Measurements from ENCODE around the gene PLCG2.

The PLCG2 gene

GRCh38 chr16:81882559-81882958 lies 103.5 kb downstream of the PLCG2 start:
- DNase-seq (ENCODE audit: low read depth in 1 of 2, low spot score in 1 of 2), result no peak
- Histone ChIP-seq H3K4me3 (replicated peaks; ENCODE audit: insufficient read depth, low read length) (no peak overlapping the region), H3K27me3 (ENCODE audit: insufficient read depth, poor library complexity, severe bottlenecking) (no peaks in the 10 kb centered on the region), H3K27ac (replicated peaks) (no peak overlapping the region)
- TF ChIP-seq CTCF (IDR thresholded peaks at IDR 0.05; ENCODE audit: insufficient read depth, low read length) (no peak), GABPA (IDR thresholded peaks at IDR 0.05; ENCODE audit: low read depth) (no peak), SPI1 (IDR thresholded peaks at IDR 0.05; ENCODE audit: borderline replicate concordance, low read depth) (no peak), POLR2AphosphoS5 (IDR thresholded peaks at IDR 0.05; ENCODE audit: low read depth) (no peak), REST (IDR thresholded peaks at IDR 0.05; ENCODE audit: insufficient replicate concordance, low read depth) (no peak)

- H3K4me3 ChIP-seq (replicated peaks; ENCODE audit: insufficient read depth, low read length), result no peak overlapping the region
- DNase-seq (ENCODE audit: low read depth in 1 of 2, low spot score in 1 of 2), result no peak
- H3K27me3 ChIP-seq (ENCODE audit: insufficient read depth, poor library complexity, severe bottlenecking), result no peaks in the 10 kb centered on the region
- H3K27ac ChIP-seq (replicated peaks), result no peak overlapping the region
- no peak for TF ChIP-seq CTCF (IDR thresholded peaks at IDR 0.05; ENCODE audit: insufficient read depth, low read length)
- no peak for TF ChIP-seq SPI1 (IDR thresholded peaks at IDR 0.05; ENCODE audit: borderline replicate concordance, low read depth)
- no peak for TF ChIP-seq POLR2AphosphoS5 (IDR thresholded peaks at IDR 0.05; ENCODE audit: low read depth)
- no peak for TF ChIP-seq GABPA (IDR thresholded peaks at IDR 0.05; ENCODE audit: low read depth)
- TF ChIP-seq REST (IDR thresholded peaks at IDR 0.05; ENCODE audit: insufficient replicate concordance, low read depth), result no peak
Observed at GRCh38 chr16:81883235-81883634, 104.1 kb downstream of the PLCG2 start.

GRCh38 chr16:81885976-81886586 lies 107.0 kb downstream of the PLCG2 start:
- peak in 1 of 2 experiments; percentile 42 for DNase-seq (ENCODE audit: low read depth in 1 of 2, low spot score in 1 of 2)
- peak; percentile 47 for TF ChIP-seq CTCF (IDR thresholded peaks at IDR 0.05; ENCODE audit: insufficient read depth, low read length)
- TF ChIP-seq GABPA (IDR thresholded peaks at IDR 0.05; ENCODE audit: low read depth), result no peak
- Histone ChIP-seq H3K27ac (replicated peaks) (no peak overlapping the region), H3K4me3 (replicated peaks; ENCODE audit: insufficient read depth, low read length) (no peak overlapping the region), H3K27me3 (ENCODE audit: insufficient read depth, poor library complexity, severe bottlenecking) (no peaks in the 10 kb centered on the region)
